GM06990 (cell line): Measurements from ENCODE around the gene PRX.

Experiments
- DNase-seq: peaks from one replicate; pipeline ENCODE4 v3.0.0-alpha.2; 2011; ENCODE audit not compliant: insufficient read length; ENCODE audit errors: extremely low read depth
- H3K27me3 ChIP-seq: replicated peaks from 2 replicates; pipeline ENCODE4 v1.6.0; 2011; ENCODE audit warnings: low read length; ENCODE audit not compliant: control insufficient read depth, insufficient read depth
- H3K36me3 ChIP-seq: 2 replicates; pipeline ENCODE4 v1.5.1; 2011; ENCODE audit warnings: low read length; ENCODE audit not compliant: control insufficient read depth, insufficient read depth
- H3K4me3 ChIP-seq: replicated peaks from 2 replicates; pipeline ENCODE4 v1.5.1; 2011; ENCODE audit warnings: low read depth, mild to moderate bottlenecking, control low read depth, low read length
- CTCF ChIP-seq: IDR thresholded peaks from 2 replicates; pipeline ENCODE4 v1.5.1; 2011; ENCODE audit warnings: low read length, control low read depth, mild to moderate bottlenecking, inconsistent platforms; ENCODE audit not compliant: insufficient read depth, poor library complexity, severe bottlenecking

PRX gene

GRCh38 chr19:40393894-40394815, 19.0 kb downstream of the PRX start:
- no peak overlapping the region for H3K4me3 ChIP-seq
- no peaks in the 10 kb centered on the region for H3K36me3 ChIP-seq
- TF ChIP-seq CTCF = no peak
- no peaks in the 10 kb centered on the region; the same call in 1 of the 2 replicates for H3K27me3 ChIP-seq
- no peak for DNase-seq

GRCh38 chr19:40392894-40393517, 20.2 kb downstream of the PRX start:
- DNase-seq = no peak
- no peak overlapping the region for H3K4me3 ChIP-seq
- no peaks in the 10 kb centered on the region; the same call in 1 of the 2 replicates for H3K27me3 ChIP-seq
- peak; percentile 39 for TF ChIP-seq CTCF
- H3K36me3 ChIP-seq = no peaks in the 10 kb centered on the region

GRCh38 chr19:40392123-40392522, 21.1 kb downstream of the PRX start:
- no peaks in the 10 kb centered on the region for H3K27me3 ChIP-seq
- TF ChIP-seq CTCF = no peak
- no peak for DNase-seq
- no peaks in the 10 kb centered on the region for H3K36me3 ChIP-seq
- no peak overlapping the region for H3K4me3 ChIP-seq

GRCh38 chr19:40390084-40390742, 23.0 kb downstream of the PRX start, which contains the start of gene HIPK4:
Gene HIPK4 (minus strand): TSS chr19:40390181. CDS start chr19:40389902, 279 bp downstream.
- Histone ChIP-seq H3K27me3 (no peaks in the 10 kb centered on the region), H3K36me3 (no peaks in the 10 kb centered on the region), H3K4me3 (no peak within 1 kb of the TSS)
- TF ChIP-seq CTCF = no peak
- DNase-seq = no peak

GRCh38 chr19:40389404-40390083, 23.6 kb downstream of the PRX start:
- Histone ChIP-seq H3K4me3 (no peak overlapping the region), H3K27me3 (no peaks in the 10 kb centered on the region), H3K36me3 (no peaks in the 10 kb centered on the region)
- no peak for DNase-seq
- TF ChIP-seq CTCF = no peak
